MM.1S (cell line): ENCODE results near the gene F5.

Experiments used
- DNase-seq: peaks from one replicate; pipeline ENCODE4 v3.0.0-alpha.2; 2015
- H2AFZ ChIP-seq: fragments of 300-600 bp; sonication (generic); 2 replicates; pipeline ENCODE4 v1.6.0; 2016; ENCODE audit warnings: antibody characterized with exemption, low read length
- H3F3A ChIP-seq: fragments of 300-600 bp; sonication (generic); 2 replicates; pipeline ENCODE4 v1.6.1; 2016; ENCODE audit warnings: mild to moderate bottlenecking, antibody characterized with exemption, low read length, moderate library complexity, mixed read lengths; ENCODE audit not compliant: insufficient read depth
- H3K27ac ChIP-seq: fragments of 300-600 bp; sonication (generic); 2 replicates; pipeline ENCODE4 v1.5.1; 2016; ENCODE audit warnings: mild to moderate bottlenecking, low read length
- H3K27me3 ChIP-seq: fragments of 300-600 bp; sonication (generic); replicated peaks from 2 replicates; pipeline ENCODE4 v1.6.0; 2016; ENCODE audit warnings: low read length; ENCODE audit not compliant: insufficient read depth
- H3K36me3 ChIP-seq: fragments of 300-600 bp; sonication (generic); replicated peaks from 2 replicates; pipeline ENCODE4 v1.6.1; 2016; ENCODE audit warnings: mild to moderate bottlenecking, low read length, mixed read lengths; ENCODE audit not compliant: insufficient read depth
- H3K4me1 ChIP-seq: fragments of 300-600 bp; sonication (generic); 2 replicates; pipeline ENCODE4 v1.6.1; 2016; ENCODE audit warnings: low read length, mixed read lengths
- H3K4me2 ChIP-seq: fragments of 300-600 bp; sonication (generic); 2 replicates; pipeline ENCODE4 v1.6.0; 2016; ENCODE audit warnings: low read depth, low read length
- H3K4me3 ChIP-seq: fragments of 300-600 bp; sonication (generic); 2 replicates; pipeline ENCODE4 v1.5.1; 2016; ENCODE audit warnings: low read length, mixed read lengths
- H3K79me2 ChIP-seq: fragments of 300-600 bp; sonication (generic); 2 replicates; pipeline ENCODE4 v1.6.1; 2016; ENCODE audit warnings: mixed run types, low read length, mixed read lengths
- H3K9ac ChIP-seq: fragments of 300-600 bp; sonication (generic); 2 replicates; pipeline ENCODE4 v1.6.1; 2016; ENCODE audit warnings: low read length, mixed read lengths
- H3K9me2 ChIP-seq: fragments of 300-600 bp; sonication (generic); replicated peaks from 2 replicates; pipeline ENCODE4 v1.6.1; 2016; ENCODE audit warnings: mild to moderate bottlenecking, low read length, mixed read lengths; ENCODE audit not compliant: insufficient read depth
- H3K9me3 ChIP-seq: fragments of 300-600 bp; sonication (generic); replicated peaks from 2 replicates; pipeline ENCODE4 v1.6.1; 2016; ENCODE audit warnings: mild to moderate bottlenecking, low read length, mixed read lengths; ENCODE audit not compliant: insufficient read depth
- H4K20me1 ChIP-seq: fragments of 300-600 bp; sonication (generic); 2 replicates; pipeline ENCODE4 v1.6.1; 2016; ENCODE audit warnings: mild to moderate bottlenecking, low read length, moderate library complexity, mixed read lengths; ENCODE audit not compliant: insufficient read depth
- CTCF ChIP-seq: fragments of 300-600 bp; sonication (generic); IDR thresholded peaks from 2 replicates; pipeline ENCODE4 v1.5.1; 2016; ENCODE audit warnings: antibody characterized with exemption, low read length, mixed read lengths
- EZH2 ChIP-seq: fragments of 300-600 bp; sonication (generic); optimal IDR thresholded peaks from 2 replicates; pipeline ENCODE3; 2017; ENCODE audit warnings: low read depth, mild to moderate bottlenecking, antibody characterized with exemption, low read length, mixed read lengths
- EZH2phosphoT487 ChIP-seq: fragments of 300-600 bp; sonication (generic); IDR thresholded peaks from 2 replicates; pipeline ENCODE4 v1.6.1; 2018; ENCODE audit warnings: antibody characterized with exemption, low read length

F5 gene

DNA sequence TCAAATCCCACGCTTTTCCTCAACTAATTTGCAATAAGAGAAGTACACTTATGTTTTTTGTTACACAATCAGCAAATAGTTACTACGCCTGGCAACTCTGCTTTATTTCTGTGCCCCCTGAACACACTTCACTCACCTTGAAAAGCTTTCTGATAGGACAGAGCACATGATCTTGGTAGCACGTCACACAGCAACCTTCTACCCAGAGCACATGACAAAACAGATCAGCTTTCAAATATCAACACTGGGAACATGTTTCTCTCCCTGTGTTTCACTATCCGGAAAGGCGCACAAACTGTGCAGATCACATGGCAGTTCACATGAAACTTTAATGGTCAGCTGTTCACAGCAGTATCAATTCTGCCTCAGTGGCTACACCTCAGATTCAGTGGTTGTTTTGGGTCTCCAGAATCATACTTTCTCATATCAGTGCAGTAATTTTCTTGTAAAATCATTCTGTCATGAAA lies 102.7 kb downstream of the F5 start:
- no peak overlapping the region for H3K9ac ChIP-seq
- peaks cover 43% of the 10 kb centered on the region for H3K79me2 ChIP-seq
- no peaks in the 10 kb centered on the region for H3K9me3 ChIP-seq
- no peak for DNase-seq
- no peak overlapping the region for H2AFZ ChIP-seq
- no peaks in the 10 kb centered on the region for H3K27me3 ChIP-seq
- H4K20me1 ChIP-seq = no peaks in the 10 kb centered on the region
- H3F3A ChIP-seq = no peaks in the 10 kb centered on the region
- peaks cover 8% of the 10 kb centered on the region for H3K4me1 ChIP-seq
- no peak for TF ChIP-seq EZH2phosphoT487
- no peak for TF ChIP-seq EZH2
- no peak for TF ChIP-seq CTCF
- H3K9me2 ChIP-seq = no peaks in the 10 kb centered on the region
- H3K4me2 ChIP-seq = peak overlapping the region; percentile 3; the same call in 1 of the 2 replicates
- H3K4me3 ChIP-seq = no peak overlapping the region
- H3K36me3 ChIP-seq = no peaks in the 10 kb centered on the region
- H3K27ac ChIP-seq = no peak overlapping the region

- Histone ChIP-seq H3F3A (no peaks in the 10 kb centered on the region), H3K79me2 (peaks cover 37% of the 10 kb centered on the region), H3K9me2 (no peaks in the 10 kb centered on the region)
Measured at GRCh38 chr1:169479363-169480066, 106.8 kb downstream of the F5 start.

GRCh38 chr1:169478094-169478672 lies 108.1 kb downstream of the F5 start:
- Histone ChIP-seq H3K27me3 (no peaks in the 10 kb centered on the region), H3K9me2 (no peaks in the 10 kb centered on the region), H3K4me3 (no peak overlapping the region), H2AFZ (no peak overlapping the region), H4K20me1 (no peaks in the 10 kb centered on the region), H3K9ac (no peak overlapping the region), H3K9me3 (no peaks in the 10 kb centered on the region), H3K27ac (no peak overlapping the region), H3K36me3 (no peaks in the 10 kb centered on the region), H3F3A (no peaks in the 10 kb centered on the region), H3K79me2 (peaks cover 23% of the 10 kb centered on the region), H3K4me2 (no peak overlapping the region), H3K4me1 (no peaks in the 10 kb centered on the region)
- DNase-seq = no peak
- TF ChIP-seq CTCF = no peak
- no peak for TF ChIP-seq EZH2phosphoT487

More at GRCh38 chr1:169479363-169480066, 106.8 kb downstream of the F5 start:
- H3K4me1 ChIP-seq = no peaks in the 10 kb centered on the region; the same call in 1 of the 2 replicates
- TF ChIP-seq EZH2 (no peak), CTCF (no peak), EZH2phosphoT487 (no peak)
- no peaks in the 10 kb centered on the region for H3K27me3 ChIP-seq
- H3K4me2 ChIP-seq = no peak overlapping the region
- no peaks in the 10 kb centered on the region for H3K9me3 ChIP-seq
- H3K9ac ChIP-seq = no peak overlapping the region
- H3K27ac ChIP-seq = no peak overlapping the region
- no peaks in the 10 kb centered on the region for H4K20me1 ChIP-seq
- H3K36me3 ChIP-seq = no peaks in the 10 kb centered on the region
- DNase-seq = no peak
- no peak overlapping the region for H3K4me3 ChIP-seq
- no peak overlapping the region for H2AFZ ChIP-seq
